ENCODE measurements around the gene MUC4. TPM values are rescaled to one million over a fixed set of nuclear protein-coding genes. Genes with fewer than 3 reads are reported as not detected.

MUC4 gene
- total and polyA plus RNA-seq, 9 of the 15 experiments (the other 6 are each of a cell fraction or from before 2014, with no cell fraction given), result under 0.01 to 0.21 (median 0.10) TPM; not detected in 4

- TF ChIP-seq, protein P1, sequence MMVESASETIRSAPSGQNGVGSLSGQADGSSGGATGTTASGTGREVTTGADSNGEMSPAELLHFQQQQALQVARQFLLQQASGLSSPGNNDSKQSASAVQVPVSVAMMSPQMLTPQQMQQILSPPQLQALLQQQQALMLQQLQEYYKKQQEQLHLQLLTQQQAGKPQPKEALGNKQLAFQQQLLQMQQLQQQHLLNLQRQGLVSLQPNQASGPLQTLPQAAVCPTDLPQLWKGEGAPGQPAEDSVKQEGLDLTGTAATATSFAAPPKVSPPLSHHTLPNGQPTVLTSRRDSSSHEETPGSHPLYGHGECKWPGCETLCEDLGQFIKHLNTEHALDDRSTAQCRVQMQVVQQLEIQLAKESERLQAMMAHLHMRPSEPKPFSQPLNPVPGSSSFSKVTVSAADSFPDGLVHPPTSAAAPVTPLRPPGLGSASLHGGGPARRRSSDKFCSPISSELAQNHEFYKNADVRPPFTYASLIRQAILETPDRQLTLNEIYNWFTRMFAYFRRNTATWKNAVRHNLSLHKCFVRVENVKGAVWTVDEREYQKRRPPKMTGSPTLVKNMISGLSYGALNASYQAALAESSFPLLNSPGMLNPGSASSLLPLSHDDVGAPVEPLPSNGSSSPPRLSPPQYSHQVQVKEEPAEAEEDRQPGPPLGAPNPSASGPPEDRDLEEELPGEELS (CRISPR knock-in tag; IDR thresholded peaks at IDR 0.05; ENCODE audit: borderline replicate concordance), result no peak
- TF ChIP-seq ZBTB7A (IDR thresholded peaks at IDR 0.05; ENCODE audit: borderline replicate concordance, control insufficient read depth, low read depth, low read length) (peak; percentile 52; the same call in 1 of the 2 replicates), ZNF408 (CRISPR knock-in tag; IDR thresholded peaks at IDR 0.05; ENCODE audit: low read depth) (no peak), HCFC1 (IDR thresholded peaks at IDR 0.05; ENCODE audit: low read depth, low read length) (no peak), PHF21A (IDR thresholded peaks at IDR 0.05; ENCODE audit: borderline replicate concordance, low read depth) (no peak), ARID1B (IDR thresholded peaks at IDR 0.05) (peak; percentile 50; the same call in 1 of the 2 replicates), STAG1 (CRISPR knock-in tag; IDR thresholded peaks at IDR 0.05; ENCODE audit: borderline replicate concordance) (peak; percentile 75; the same call in 1 of the 2 replicates), NBN (IDR thresholded peaks at IDR 0.05; ENCODE audit: low read depth) (no peak), MLLT1 (IDR thresholded peaks at IDR 0.05) (no peak), MAZ (CRISPR knock-in tag; conservative IDR thresholded peaks at IDR 0.05 in 1 of 2, IDR thresholded peaks at IDR 0.05 in 1 of 2) (peak in 1 of 2 experiments; percentile 62; a peak in 2 of 4 replicates)
- TF ChIP-seq, protein P2, sequence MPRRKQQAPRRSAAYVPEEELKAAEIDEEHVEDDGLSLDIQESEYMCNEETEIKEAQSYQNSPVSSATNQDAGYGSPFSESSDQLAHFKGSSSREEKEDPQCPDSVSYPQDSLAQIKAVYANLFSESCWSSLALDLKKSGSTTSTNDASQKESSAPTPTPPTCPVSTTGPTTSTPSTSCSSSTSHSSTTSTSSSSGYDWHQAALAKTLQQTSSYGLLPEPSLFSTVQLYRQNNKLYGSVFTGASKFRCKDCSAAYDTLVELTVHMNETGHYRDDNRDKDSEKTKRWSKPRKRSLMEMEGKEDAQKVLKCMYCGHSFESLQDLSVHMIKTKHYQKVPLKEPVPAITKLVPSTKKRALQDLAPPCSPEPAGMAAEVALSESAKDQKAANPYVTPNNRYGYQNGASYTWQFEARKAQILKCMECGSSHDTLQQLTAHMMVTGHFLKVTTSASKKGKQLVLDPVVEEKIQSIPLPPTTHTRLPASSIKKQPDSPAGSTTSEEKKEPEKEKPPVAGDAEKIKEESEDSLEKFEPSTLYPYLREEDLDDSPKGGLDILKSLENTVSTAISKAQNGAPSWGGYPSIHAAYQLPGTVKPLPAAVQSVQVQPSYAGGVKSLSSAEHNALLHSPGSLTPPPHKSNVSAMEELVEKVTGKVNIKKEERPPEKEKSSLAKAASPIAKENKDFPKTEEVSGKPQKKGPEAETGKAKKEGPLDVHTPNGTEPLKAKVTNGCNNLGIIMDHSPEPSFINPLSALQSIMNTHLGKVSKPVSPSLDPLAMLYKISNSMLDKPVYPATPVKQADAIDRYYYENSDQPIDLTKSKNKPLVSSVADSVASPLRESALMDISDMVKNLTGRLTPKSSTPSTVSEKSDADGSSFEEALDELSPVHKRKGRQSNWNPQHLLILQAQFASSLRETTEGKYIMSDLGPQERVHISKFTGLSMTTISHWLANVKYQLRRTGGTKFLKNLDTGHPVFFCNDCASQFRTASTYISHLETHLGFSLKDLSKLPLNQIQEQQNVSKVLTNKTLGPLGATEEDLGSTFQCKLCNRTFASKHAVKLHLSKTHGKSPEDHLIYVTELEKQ (CRISPR knock-in tag; IDR thresholded peaks at IDR 0.05), result no peak
- TF ChIP-seq, protein P3, sequence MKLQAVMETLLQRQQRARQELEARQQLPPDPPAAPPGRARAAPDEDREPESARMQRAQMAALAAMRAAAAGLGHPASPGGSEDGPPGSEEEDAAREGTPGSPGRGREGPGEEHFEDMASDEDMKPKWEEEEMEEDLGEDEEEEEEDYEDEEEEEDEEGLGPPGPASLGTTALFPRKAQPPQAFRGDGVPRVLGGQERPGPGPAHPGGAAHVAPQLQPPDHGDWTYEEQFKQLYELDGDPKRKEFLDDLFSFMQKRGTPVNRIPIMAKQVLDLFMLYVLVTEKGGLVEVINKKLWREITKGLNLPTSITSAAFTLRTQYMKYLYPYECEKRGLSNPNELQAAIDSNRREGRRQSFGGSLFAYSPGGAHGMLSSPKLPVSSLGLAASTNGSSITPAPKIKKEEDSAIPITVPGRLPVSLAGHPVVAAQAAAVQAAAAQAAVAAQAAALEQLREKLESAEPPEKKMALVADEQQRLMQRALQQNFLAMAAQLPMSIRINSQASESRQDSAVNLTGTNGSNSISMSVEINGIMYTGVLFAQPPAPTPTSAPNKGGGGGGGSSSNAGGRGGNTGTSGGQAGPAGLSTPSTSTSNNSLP (IDR thresholded peaks at IDR 0.05; ENCODE audit: borderline replicate concordance, low read depth, low read length), result no peak
- TF ChIP-seq, protein P4, sequence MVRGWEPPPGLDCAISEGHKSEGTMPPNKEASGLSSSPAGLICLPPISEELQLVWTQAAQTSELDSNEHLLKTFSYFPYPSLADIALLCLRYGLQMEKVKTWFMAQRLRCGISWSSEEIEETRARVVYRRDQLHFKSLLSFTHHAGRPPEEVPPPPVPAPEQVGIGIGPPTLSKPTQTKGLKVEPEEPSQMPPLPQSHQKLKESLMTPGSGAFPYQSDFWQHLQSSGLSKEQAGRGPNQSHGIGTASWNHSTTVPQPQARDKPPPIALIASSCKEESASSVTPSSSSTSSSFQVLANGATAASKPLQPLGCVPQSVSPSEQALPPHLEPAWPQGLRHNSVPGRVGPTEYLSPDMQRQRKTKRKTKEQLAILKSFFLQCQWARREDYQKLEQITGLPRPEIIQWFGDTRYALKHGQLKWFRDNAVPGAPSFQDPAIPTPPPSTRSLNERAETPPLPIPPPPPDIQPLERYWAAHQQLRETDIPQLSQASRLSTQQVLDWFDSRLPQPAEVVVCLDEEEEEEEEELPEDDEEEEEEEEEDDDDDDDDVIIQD (CRISPR knock-in tag; IDR thresholded peaks at IDR 0.05), result no peak
- TF ChIP-seq, protein P5, sequence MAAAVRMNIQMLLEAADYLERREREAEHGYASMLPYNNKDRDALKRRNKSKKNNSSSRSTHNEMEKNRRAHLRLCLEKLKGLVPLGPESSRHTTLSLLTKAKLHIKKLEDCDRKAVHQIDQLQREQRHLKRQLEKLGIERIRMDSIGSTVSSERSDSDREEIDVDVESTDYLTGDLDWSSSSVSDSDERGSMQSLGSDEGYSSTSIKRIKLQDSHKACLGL (CRISPR knock-in tag; IDR thresholded peaks at IDR 0.05; ENCODE audit: borderline replicate concordance, poor library complexity, severe bottlenecking), result no peak
Measured at GRCh38 chr3:195859061-195859845, 47.5 kb upstream of the MUC4 start (continued).

Measured in K562 (cell line).